ENCODE results near the gene GNPTAB. TPM values are rescaled to one million over a fixed set of nuclear protein-coding genes. Genes with fewer than 3 reads are reported as not detected.
"Not testable (repeated sequence)": the region's sequence is repeated elsewhere in the genome, so short reads cannot be mapped to it uniquely, and the experiment has no call there.

The GNPTAB gene
- total RNA-seq, 1 experiment from 2014 or later = 19.0 TPM

- no peak for DNase-seq (ENCODE audit: low spot score)
Observed at GRCh38 chr12:101852998-101853397, 22.2 kb upstream of the GNPTAB start.

DNA sequence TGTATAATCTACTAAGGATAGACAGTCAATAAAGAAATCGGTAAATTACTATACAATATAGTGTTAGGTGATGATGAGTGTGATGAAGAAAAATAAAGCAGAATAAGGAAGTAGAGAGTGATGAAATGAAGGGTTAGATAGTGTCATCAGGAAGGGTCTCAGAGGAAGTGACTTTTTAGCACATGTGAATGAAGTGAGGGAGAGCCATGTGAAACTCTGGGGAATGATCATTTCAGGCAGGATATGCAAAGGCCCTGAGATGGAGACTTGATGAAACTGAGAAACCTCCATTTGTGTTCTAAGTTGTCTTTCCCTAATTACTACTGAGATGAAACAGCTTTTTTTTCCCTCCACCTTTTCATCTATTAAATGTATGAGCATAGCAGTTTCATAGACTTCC is 19.4 kb upstream of the GNPTAB start:
- DNase-seq (ENCODE audit: low spot score) = no peak

DNA sequence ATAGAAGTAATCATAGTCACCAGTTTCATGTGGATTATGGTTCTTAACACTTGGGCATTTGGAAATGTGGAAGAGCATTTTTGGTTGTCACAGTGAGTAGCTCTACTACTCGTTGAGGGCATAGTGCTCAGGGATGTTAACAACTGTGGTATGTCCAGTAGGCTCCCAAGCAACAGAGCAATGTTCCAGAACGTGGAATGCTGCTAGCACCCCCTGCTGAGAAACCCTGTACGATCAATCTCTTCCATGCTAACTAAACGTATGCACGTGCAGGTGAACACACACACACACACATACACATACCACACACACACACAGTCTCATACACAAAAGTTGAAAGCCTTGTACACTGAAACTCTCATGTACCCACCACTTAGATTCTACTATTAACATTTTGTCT is 16.6 kb upstream of the GNPTAB start:
- no peak for DNase-seq (ENCODE audit: low spot score)

DNA sequence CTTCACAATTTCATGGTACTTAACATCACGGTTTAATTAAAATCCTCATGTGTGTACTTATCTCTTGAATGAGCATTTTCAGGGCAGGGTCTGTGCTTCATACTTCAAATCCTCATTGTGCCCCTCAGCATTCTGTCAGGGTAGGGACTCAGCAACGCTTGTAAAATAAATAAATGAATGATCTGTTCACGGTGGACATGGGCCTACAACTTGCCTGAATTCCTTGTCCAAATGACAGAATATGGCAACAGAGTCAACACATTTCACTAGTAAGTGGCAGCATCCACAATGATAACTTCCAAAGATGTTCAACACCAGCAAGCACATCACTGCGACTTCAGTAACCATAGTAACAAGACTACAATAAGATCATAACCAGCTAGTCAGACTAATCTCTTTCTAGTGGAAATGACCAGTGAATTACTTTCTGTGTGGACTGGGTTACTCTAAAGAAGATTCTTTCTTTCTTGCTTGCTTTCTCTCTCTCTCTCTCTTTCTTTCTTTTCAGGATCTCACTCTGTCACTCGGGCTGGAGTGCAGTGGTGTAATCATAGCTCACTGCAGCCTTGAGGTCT is 14.5 kb upstream of the GNPTAB start:
- DNase-seq (ENCODE audit: low spot score) = no peak

DNA sequence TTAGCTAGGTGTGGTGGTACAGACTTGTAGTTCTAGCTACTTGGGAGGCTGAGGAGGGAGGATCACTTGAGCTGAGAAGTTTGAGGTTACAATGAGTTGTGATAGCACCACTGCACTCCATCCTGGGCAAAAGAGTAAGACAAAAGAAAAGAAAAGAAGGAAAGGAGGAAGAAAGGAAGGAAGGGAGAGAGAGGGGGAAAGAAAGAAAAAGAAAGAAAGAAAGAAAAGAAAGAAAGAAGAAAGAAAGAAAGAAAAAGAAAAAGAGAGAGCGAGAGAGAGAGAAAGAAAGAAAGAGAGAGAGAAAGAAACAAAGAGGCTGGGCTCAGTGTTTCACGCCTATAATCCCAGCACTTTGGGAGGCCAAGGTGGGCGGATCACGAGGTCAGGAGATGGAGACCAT is 10.3 kb upstream of the GNPTAB start:
- no peak for DNase-seq (ENCODE audit: low spot score)

DNA sequence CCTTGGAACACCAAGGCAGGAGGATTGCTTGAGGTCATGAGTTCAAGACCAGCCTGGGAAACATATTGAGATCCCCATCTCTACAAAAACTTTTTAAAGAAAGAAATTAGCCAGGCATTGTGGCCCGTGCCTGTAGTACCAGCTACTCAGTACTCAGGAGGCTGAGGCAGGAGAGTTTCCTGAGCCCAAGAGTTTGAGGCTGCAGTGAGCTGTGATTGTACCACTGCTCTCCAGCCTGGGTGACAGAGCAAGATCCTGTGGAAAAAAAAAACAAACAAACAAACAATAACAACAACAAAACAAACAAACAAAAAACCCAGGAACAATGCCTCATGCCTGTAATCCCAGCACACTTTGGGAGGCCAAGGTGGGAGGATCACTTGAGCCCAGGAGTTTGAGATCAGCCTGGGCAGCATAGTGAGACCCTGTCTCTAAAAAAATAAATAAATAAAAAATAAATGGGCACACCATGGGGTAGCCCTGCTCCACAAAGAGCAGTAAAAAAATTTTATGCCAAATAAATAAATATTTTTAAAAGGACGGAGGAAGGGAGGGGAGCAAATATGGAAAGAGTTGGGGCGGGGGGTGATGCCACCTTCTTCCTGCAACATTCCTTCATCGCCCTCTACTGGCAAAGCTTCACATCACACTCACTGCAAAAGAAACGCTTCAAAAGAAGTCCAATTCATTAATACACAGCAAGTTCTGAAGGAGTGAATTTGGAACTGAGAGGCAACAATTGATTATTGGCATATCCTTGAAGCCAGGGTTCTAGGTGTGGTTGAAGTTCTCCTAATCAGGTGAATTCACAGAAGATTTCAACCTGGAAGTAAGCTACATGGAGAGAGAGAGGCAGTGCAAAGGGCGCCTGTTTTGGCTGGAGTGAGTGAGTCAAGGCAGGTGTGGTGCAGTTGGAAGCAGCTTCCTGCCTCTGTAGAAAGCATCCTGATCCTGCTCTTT is 8.8 kb upstream of the GNPTAB start:
- peak; percentile 49 for DNase-seq (ENCODE audit: low spot score)

GRCh38 chr12:101838628-101839323 is 8.0 kb upstream of the GNPTAB start:
- DNase-seq (ENCODE audit: low spot score) = no peak

DNA sequence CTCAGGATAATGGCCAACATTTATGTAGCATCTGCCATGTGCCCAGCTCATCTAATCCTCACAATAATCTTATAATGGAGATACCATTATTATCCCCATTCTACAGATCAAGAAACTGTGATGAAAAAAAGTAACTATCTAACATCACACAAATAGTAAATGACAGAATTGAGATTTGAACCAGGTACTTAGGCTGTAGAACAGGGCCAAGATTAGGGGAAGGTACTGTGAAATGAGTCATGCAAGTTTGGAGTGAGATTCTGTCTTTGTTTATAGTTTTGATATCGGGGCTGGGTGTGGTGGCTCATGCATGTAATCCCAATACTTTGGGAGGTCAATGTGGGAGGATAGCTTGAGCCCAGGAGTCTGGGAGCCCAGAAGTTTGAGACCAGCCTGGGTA is 1.3 kb upstream of the GNPTAB start:
- no peak for DNase-seq (ENCODE audit: low spot score)

GRCh38 chr12:101829639-101830366 is 956 bp downstream of the GNPTAB start:
- DNase-seq (ENCODE audit: low spot score) = peak; percentile 2

DNA sequence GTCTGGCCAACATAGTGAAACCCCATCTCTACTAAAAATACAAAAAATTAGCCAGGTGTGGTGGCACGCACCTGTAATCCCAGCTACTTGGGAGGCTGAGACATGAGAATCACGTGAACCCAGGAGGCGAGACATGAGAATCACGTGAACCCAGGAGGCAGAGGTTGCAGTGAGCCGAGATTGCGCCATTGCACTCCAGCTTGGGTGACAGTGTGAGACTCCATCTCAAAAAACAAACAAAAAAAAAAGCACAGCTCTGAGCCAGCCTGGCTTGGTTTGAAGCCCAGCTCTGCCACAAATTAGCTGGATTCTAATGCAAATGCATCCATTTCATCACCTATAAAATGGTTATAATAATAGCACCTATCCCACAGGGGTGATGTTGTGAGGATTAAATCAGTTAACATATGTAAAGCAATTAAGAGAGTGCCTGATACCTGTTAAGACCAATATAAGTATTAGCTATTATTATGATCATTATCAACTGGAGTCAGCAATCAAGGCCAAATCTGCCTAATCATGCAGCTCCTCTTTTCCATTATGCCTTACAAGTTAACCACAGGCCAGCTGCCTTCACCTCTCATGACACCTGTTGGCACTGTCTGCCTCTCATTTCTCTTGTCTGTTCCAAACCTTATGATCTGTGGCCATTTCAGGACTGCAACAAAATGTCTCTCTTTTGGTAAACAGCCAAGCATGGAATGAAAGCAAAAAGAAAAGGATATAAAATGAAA is 2.1 kb downstream of the GNPTAB start:
- DNase-seq (ENCODE audit: low spot score) = no peak

GRCh38 chr12:101826766-101827368 is 3.9 kb downstream of the GNPTAB start:
- no peak for DNase-seq (ENCODE audit: low spot score)

GRCh38 chr12:101824831-101825230 is 5.9 kb downstream of the GNPTAB start:
- DNase-seq (ENCODE audit: low spot score) = no peak

DNA sequence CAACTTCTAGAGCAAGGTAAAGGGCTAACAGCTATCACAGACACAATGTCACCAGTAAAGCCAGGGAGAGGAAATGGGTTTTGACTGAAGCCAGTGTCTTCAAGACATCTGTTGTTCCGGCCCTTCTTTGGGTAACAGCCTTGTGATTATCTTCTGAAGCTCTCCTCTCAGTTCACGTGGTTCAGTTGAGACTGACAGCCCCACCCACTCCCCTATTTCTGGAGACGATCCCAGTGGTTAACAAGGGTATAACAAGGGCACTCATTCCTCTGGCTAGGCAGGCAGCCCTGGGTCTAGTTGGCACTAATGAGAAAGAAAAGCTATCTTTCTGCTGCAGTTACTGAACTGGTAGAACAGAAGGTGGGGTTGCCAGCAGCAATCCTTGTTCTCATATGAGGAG is 6.9 kb downstream of the GNPTAB start:
- DNase-seq (ENCODE audit: low spot score) = peak; percentile 59

- DNase-seq (ENCODE audit: low spot score) = no peak
Observed at GRCh38 chr12:101823039-101823438, 7.7 kb downstream of the GNPTAB start.

- DNase-seq (ENCODE audit: low spot score) = no peak
Observed at GRCh38 chr12:101819467-101819866, 11.3 kb downstream of the GNPTAB start.

DNA sequence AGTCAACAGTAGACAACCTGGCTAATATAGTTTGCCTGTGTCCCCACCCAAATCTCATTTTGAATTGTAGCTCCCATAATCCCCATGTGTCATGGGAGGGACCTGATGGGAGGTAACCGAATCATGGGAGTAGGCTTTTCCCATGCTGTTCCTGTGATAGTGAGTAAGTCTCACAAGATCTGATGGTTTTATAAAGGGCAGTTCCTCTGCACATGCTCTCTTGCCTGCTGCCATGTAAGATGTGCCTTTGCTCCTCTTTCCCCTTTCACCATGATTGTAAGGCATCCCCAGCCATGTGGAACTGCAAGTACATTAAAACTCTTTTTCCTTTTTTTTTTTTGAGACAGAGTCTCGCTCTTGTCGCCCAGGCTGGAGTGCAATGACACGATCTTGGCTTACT is 12.1 kb downstream of the GNPTAB start:
- not testable (repeated sequence) for DNase-seq (ENCODE audit: low spot score)

DNA sequence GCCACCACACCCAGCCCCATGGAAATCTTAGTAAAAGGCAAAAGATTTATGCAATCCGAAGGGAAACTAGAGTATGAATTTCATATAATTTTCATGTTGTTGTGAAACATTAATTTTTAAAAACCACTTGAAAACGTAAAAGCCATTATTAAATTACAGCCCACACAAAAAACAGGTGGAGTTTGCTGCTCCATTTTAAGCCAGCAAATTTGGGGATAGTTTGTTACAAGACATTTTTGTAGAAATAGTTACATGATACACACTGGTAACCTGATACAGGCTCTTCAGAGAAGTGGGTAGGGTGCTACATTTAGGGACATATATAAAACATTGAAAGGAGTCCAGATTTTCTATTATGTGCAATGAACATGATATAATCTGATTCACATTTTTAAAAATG is 17.6 kb downstream of the GNPTAB start:
- no peak for DNase-seq (ENCODE audit: low spot score)

DNA sequence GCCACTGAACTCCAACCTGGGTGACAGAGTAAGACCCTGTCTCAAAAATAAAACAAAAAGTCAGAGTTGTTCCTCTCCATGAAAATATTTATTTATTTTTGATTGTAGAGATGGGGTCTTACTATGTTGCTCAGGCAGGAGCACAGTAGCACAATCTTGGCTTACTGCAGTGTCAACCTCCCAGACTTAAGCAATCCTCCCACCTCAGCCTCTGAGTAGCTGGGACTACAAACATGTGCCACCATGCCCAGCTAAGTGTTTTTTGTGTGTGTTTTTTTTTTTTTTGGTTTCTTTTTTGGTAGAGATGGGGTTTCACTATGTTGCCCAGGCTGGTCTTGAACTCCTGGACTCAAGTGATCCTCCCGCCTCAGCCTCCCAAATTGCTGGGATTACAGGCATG is 18.0 kb downstream of the GNPTAB start:
- DNase-seq (ENCODE audit: low spot score) = not testable (repeated sequence)

- not testable (repeated sequence) for DNase-seq (ENCODE audit: low spot score)
Observed at GRCh38 chr12:101811342-101811741, 19.4 kb downstream of the GNPTAB start.

- no peak for DNase-seq (ENCODE audit: low spot score)
Observed at GRCh38 chr12:101809208-101809607, 21.6 kb downstream of the GNPTAB start.

GRCh38 chr12:101806265-101806664 is 24.5 kb downstream of the GNPTAB start:
- DNase-seq (ENCODE audit: low spot score) = no peak
